Lower lobe of right lung (tissue), 2 donors: Measurements from ENCODE around the gene NOTCH1. TPM values are rescaled to one million over a fixed set of nuclear protein-coding genes. Genes with fewer than 3 reads are reported as not detected.

Experiments used
- ATAC-seq, 2 donors: fragments of 200-7000 bp; cut with Tn5 transposase; one replicate each; pipeline ENCODE4 v1.9.1; 2020 to 2022; ENCODE audit warnings: mild to moderate bottlenecking in 2 of 2, moderate library complexity in 2 of 2
- DNase-seq: peaks from one replicate; pipeline ENCODE4 v3.0.0-alpha.2; 2020
- H3K27ac ChIP-seq: fragments of 200-600 bp; one replicate; pipeline ENCODE4 v1.8.0; 2022
- H3K27me3 ChIP-seq: fragments of 200-600 bp; one replicate; pipeline ENCODE4 v1.8.0; 2022; ENCODE audit warnings: low read depth
- H3K36me3 ChIP-seq: fragments of 200-600 bp; one replicate; pipeline ENCODE4 v1.8.0; 2022; ENCODE audit warnings: mild to moderate bottlenecking
- H3K4me1 ChIP-seq: fragments of 200-600 bp; one replicate; pipeline ENCODE4 v1.8.0; 2022
- H3K4me3 ChIP-seq: fragments of 200-600 bp; one replicate; pipeline ENCODE4 v1.8.0; 2022; ENCODE audit warnings: mild to moderate bottlenecking
- H3K9me3 ChIP-seq: fragments of 200-600 bp; one replicate; pipeline ENCODE4 v1.8.0; 2022
- intact Hi-C: fragments of 100-400 bp; cut with DNase I; formaldehyde crosslinking; loops from one replicate; pipeline ENCODE4 v1.11.0; 2022
- microRNA-seq: library from miRNA; unstranded; fragments of <30 nt; microRNA quantifications from one replicate; pipeline ENCODE4 v1.2.0, GENCODE V29; 2020; ENCODE audit warnings: borderline number of aligned reads
- total RNA-seq: library from RNA; stranded (reverse); fragmentation: NEBNext Ultra II Directional; extraction: Animal tissue kit (Norgen Biotek cat#: 25700); gene quantifications from one replicate; pipeline ENCODE4 v1.2.1, GENCODE V29; 2021
- TF ChIP-seq, protein P1 (sequence below): fragments of 200-600 bp; IDR thresholded peaks from one replicate; pipeline ENCODE4 v1.8.0; 2022; ENCODE audit warnings: antibody characterized with exemption, mild to moderate bottlenecking
- donor health status: DM: no; HTN: yes; CAD: no; lungs with severe emphysema.

The NOTCH1 gene
- total RNA-seq, 1 donor from 2014 or later: 91.4 TPM

DNA sequence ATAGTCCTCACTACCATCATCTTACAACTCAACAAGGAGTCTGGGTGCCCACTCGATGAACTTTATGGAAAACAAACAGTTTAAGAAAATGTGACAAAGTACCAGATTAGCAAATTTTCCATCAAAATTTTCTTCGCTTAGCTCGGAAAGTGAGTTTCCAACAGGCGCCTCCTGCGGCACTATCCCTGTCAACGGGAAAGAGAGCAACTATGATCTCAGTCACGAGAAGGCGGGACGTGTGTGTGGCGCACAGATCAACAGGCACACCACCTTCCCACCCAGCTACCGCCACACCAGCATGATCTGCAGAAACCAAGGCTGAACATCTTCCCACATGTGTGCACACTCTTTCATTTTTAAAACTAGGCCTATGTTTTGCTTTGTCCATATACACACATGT, 92.5 kb downstream of the NOTCH1 start:
- intact Hi-C loops: no loop called here
- Histone ChIP-seq H3K27ac (no peak overlapping the region), H3K9me3 (no peaks in the 10 kb centered on the region), H3K27me3 (no peaks in the 10 kb centered on the region), H3K4me1 (no peaks in the 10 kb centered on the region), H3K36me3 (peaks cover 96% of the 10 kb centered on the region), H3K4me3 (no peak overlapping the region)
- ATAC-seq: no peak
- TF ChIP-seq, protein P1, sequence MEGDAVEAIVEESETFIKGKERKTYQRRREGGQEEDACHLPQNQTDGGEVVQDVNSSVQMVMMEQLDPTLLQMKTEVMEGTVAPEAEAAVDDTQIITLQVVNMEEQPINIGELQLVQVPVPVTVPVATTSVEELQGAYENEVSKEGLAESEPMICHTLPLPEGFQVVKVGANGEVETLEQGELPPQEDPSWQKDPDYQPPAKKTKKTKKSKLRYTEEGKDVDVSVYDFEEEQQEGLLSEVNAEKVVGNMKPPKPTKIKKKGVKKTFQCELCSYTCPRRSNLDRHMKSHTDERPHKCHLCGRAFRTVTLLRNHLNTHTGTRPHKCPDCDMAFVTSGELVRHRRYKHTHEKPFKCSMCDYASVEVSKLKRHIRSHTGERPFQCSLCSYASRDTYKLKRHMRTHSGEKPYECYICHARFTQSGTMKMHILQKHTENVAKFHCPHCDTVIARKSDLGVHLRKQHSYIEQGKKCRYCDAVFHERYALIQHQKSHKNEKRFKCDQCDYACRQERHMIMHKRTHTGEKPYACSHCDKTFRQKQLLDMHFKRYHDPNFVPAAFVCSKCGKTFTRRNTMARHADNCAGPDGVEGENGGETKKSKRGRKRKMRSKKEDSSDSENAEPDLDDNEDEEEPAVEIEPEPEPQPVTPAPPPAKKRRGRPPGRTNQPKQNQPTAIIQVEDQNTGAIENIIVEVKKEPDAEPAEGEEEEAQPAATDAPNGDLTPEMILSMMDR: no peak
- no peak for DNase-seq

DNA sequence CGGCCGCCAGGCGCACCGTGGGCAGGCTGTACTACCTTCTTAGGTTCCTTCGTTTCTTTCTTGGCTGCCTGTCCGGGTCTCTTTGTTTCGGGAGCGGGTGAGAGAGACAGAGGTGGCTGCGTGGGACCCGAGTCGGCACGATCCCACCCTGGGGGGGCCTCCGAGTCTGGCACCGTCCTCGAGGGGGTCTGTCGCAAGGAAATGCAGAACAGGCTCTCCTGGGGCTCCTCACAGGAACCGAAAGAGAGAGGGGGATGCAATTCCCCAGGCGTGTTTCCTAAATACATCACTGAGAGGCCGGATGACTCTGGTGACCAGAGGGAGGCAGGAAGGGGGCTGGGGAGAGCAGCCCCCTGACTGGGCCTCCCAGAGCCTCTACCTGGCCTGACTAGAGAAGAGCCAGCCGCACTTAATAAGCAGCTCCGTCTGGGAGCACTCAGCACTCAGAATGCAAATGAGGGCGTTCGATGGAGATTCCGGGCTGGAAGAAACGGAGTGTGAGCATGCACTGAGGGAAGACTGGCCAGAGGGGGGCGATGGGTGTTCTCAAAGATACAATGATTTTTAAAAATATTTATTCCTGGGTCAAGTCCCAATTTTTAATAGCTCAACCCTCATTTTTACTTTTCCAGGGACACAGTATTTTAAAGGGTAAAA, 94.5 kb downstream of the NOTCH1 start:
- Histone ChIP-seq H3K36me3 (peaks cover 94% of the 10 kb centered on the region), H3K27me3 (no peaks in the 10 kb centered on the region), H3K9me3 (no peaks in the 10 kb centered on the region), H3K4me1 (no peaks in the 10 kb centered on the region), H3K27ac (no peak overlapping the region), H3K4me3 (no peak overlapping the region)
- ATAC-seq: no peak
- intact Hi-C loops: no loop called here
- no peak for DNase-seq
- TF ChIP-seq, protein P1: no peak

DNA sequence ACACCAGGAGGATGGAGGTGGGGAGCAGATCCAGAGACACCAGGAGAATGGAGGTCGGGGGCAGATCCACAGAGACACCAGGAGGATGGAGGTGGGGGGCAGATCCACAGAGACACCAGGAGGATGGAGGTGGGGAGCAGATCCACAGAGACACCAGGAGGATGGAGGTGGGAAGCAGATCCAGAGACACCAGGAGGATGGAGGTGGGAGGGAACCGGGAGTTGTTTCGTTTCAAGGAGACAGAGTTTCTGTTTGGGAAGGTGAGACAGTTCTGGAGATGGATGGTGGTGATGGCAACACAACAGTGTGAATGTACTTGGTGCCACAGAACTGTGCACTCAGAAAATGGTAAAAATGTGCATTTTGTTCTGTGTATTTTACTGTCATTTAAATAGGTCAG, 97.2 kb downstream of the NOTCH1 start:
- ATAC-seq: no peak
- no peaks in the 10 kb centered on the region for H3K4me1 ChIP-seq
- H3K27me3 ChIP-seq: no peaks in the 10 kb centered on the region
- no peak overlapping the region for H3K4me3 ChIP-seq
- no peak overlapping the region for H3K27ac ChIP-seq
- TF ChIP-seq, protein P1: no peak
- DNase-seq: no peak
- intact Hi-C loops: no loop called here
- H3K36me3 ChIP-seq: peaks cover 94% of the 10 kb centered on the region
- no peaks in the 10 kb centered on the region for H3K9me3 ChIP-seq

DNA sequence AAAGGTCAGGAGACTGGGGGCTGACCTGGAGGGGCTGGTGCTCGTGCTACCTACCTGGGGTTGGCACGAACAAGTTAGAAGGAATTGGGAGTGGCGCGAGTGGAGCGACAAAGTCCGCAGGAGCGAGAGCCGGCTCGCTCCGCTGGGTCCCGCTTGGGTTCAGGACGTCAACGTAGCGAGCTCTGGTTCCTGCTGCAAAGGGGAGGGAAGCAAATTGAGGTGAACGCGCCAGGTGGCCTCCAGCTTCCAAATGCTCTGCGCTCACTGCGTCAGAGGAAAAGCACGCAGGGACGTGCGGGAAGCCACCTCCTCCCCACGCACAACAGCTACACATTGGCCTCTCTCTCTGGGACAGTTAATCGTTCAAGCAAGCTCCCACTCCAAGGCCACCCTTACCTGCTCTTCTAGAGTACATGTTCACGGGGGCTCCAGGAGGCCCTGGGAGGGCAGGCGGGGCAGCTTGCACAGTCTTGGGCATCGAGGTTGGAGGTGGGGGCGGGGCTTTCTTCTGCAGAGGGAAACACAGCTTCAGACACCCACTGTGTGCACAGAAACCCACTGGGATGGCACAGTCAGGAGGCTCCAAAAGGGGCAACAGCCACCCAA, 98.6 kb downstream of the NOTCH1 start:
- H3K27me3 ChIP-seq: no peaks in the 10 kb centered on the region
- intact Hi-C loops: no loop called here
- peaks cover 96% of the 10 kb centered on the region for H3K36me3 ChIP-seq
- DNase-seq (no peak), ATAC-seq (no peak)
- H3K4me3 ChIP-seq: no peak overlapping the region
- TF ChIP-seq, protein P1: no peak
- H3K27ac ChIP-seq: no peak overlapping the region
- H3K4me1 ChIP-seq: no peaks in the 10 kb centered on the region
- H3K9me3 ChIP-seq: no peaks in the 10 kb centered on the region

DNA sequence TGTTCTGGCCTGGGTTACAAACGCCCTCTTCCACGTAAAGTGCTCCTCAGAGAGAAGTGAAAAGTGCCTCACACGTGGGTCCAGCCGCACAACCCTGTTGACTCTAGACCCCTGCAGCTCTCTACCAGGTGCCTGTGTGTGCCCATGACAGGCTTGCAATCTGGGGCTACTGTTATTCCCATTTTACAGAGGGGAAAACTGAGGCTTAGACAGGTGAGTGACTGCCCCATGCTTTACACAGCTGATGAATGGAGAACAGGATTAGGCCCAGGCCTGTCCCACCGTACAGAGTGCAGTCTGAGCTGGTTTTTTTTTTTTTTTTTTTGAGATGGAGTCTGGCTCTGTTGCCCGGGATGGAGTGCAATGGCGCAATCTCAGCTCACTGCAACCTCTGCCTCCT, 100.0 kb downstream of the NOTCH1 start:
- TF ChIP-seq, protein P1: no peak
- no peak overlapping the region for H3K27ac ChIP-seq
- peaks cover 96% of the 10 kb centered on the region for H3K36me3 ChIP-seq
- ATAC-seq: no peak
- DNase-seq: no peak
- intact Hi-C loops: no loop called here
- H3K4me1 ChIP-seq: no peaks in the 10 kb centered on the region
- H3K27me3 ChIP-seq: no peaks in the 10 kb centered on the region
- H3K9me3 ChIP-seq: no peaks in the 10 kb centered on the region
- no peak overlapping the region for H3K4me3 ChIP-seq

Small RNA genes within 50 kb of the gene (microRNA-seq; reads per million reads assigned to microRNA genes)
- gene MIR4673 (not detected), gene MIR4674 (not detected)

Other genes with a start within 250 kb of the NOTCH1 start
- gene CCDC187, start 242.0 kb downstream of the NOTCH1 start, total RNA-seq: 6.6 TPM
- gene GPSM1, start 218.5 kb downstream of the NOTCH1 start, total RNA-seq: 19.2 TPM
- 12.9 TPM for gene DNLZ, start 182.3 kb downstream of the NOTCH1 start, total RNA-seq
- gene CARD9, start 172.4 kb downstream of the NOTCH1 start, total RNA-seq: 15.0 TPM
- 7.4 TPM for gene SNAPC4, start 145.9 kb downstream of the NOTCH1 start, total RNA-seq
- gene ENTR1, start 135.4 kb downstream of the NOTCH1 start, total RNA-seq: 34.3 TPM
- 43.2 TPM for gene PMPCA, start 135.4 kb downstream of the NOTCH1 start, total RNA-seq
- 13.8 TPM for gene INPP5E, start 106.2 kb downstream of the NOTCH1 start, total RNA-seq
- gene SEC16A, start 63.0 kb downstream of the NOTCH1 start, total RNA-seq: 66.5 TPM
- gene EGFL7, start 116.9 kb upstream of the NOTCH1 start, total RNA-seq: 230 TPM
- gene AGPAT2, start 141.4 kb upstream of the NOTCH1 start, total RNA-seq: 106 TPM
- 15.1 TPM for gene DIPK1B, start 166.5 kb upstream of the NOTCH1 start, total RNA-seq
- 2.5 TPM for gene LCN10, start 196.9 kb upstream of the NOTCH1 start, total RNA-seq
- gene LCN6, start 202.5 kb upstream of the NOTCH1 start, total RNA-seq: 2.9 TPM
- gene LCN8, start 212.2 kb upstream of the NOTCH1 start, total RNA-seq: not detected
- not detected for gene LCN15, start 218.5 kb upstream of the NOTCH1 start, total RNA-seq
- gene TMEM141, start 245.3 kb upstream of the NOTCH1 start, total RNA-seq: 57.2 TPM